ENCODE data around the gene PDCD10. TPM values are rescaled to one million over a fixed set of nuclear protein-coding genes. Genes with fewer than 3 reads are reported as not detected.

The PDCD10 gene
- total RNA-seq, 4 donors from 2014 or later = 53.6 to 95.4 (median 68.5) TPM

DNA sequence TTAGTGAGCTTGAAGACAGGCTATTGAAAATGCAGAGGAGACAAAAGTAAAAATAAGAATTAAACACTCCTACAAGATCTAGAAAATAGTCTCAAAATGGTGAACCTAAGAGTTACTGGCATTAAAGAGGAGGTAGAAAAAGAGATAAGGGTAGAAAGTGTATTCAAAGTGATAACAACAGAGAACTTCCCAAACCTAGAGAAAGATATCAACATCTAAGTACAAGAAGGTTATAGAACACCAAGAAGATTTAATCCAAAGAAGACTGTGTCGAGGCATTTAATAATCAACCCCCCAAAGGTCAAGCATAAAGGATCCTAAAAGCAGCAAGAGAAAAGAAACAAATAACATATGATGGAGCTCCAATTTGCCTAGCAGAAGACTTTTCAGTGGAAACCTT, 23.3 kb downstream of the PDCD10 start:
- Histone ChIP-seq H3K4me1 (no peaks in the 10 kb centered on the region), H3K27ac (no peak overlapping the region), H3K9me3 (no peaks in the 10 kb centered on the region), H3K4me3 (no peak overlapping the region), H3K36me3 (peaks cover 0 to 43% of the 10 kb centered on the region in 2 donors), H3K27me3 (no peaks in the 10 kb centered on the region)
- TF ChIP-seq, protein P1, sequence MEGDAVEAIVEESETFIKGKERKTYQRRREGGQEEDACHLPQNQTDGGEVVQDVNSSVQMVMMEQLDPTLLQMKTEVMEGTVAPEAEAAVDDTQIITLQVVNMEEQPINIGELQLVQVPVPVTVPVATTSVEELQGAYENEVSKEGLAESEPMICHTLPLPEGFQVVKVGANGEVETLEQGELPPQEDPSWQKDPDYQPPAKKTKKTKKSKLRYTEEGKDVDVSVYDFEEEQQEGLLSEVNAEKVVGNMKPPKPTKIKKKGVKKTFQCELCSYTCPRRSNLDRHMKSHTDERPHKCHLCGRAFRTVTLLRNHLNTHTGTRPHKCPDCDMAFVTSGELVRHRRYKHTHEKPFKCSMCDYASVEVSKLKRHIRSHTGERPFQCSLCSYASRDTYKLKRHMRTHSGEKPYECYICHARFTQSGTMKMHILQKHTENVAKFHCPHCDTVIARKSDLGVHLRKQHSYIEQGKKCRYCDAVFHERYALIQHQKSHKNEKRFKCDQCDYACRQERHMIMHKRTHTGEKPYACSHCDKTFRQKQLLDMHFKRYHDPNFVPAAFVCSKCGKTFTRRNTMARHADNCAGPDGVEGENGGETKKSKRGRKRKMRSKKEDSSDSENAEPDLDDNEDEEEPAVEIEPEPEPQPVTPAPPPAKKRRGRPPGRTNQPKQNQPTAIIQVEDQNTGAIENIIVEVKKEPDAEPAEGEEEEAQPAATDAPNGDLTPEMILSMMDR (IDR thresholded peaks at IDR 0.05) = no peak
- TF ChIP-seq POLR2A (IDR thresholded peaks at IDR 0.05) = no peak
- no peak for TF ChIP-seq POLR2AphosphoS5 (IDR thresholded peaks at IDR 0.05)
- no peak for TF ChIP-seq EP300 (IDR thresholded peaks at IDR 0.05)
- 88% methylated on average over 1 of the region's 1 CpG; no CpG with 5 or more reads in 1 of the 2 donors for WGBS, 2 donors (ENCODE audit: low coverage in 1 of 2)
- no peak for ATAC-seq

DNA sequence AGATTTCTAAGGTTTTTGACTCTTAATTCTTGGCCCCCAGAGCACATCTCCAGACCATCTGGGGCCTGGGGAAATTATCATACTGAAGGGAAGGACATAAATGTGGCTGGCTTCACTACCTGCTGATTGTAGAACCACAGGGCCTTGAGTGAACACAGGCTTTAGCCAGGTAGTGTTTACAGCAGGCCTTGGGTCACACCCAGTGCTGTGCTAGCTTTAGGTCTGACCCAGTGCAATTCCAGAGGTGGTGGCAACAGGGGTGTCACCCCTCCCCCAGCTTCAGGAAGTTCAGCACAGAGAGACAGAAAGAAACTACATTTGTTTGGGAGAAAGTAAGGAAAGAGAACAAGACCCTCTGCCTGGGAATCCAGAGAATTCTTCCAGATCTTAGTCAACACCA, 24.1 kb downstream of the PDCD10 start:
- TF ChIP-seq POLR2AphosphoS5 (IDR thresholded peaks at IDR 0.05) (no peak), EP300 (IDR thresholded peaks at IDR 0.05) (no peak), POLR2A (IDR thresholded peaks at IDR 0.05) (no peak)
- TF ChIP-seq, protein P1 (IDR thresholded peaks at IDR 0.05) = no peak
- Histone ChIP-seq H3K27me3 (no peaks in the 10 kb centered on the region), H3K27ac (no peak overlapping the region), H3K4me1 (peaks cover 0 to 5% (median 0%) of the 10 kb centered on the region in 3 donors), H3K9me3 (no peaks in the 10 kb centered on the region), H3K36me3 (peaks cover 0 to 42% of the 10 kb centered on the region in 2 donors), H3K4me3 (no peak overlapping the region)
- ATAC-seq = no peak

DNA sequence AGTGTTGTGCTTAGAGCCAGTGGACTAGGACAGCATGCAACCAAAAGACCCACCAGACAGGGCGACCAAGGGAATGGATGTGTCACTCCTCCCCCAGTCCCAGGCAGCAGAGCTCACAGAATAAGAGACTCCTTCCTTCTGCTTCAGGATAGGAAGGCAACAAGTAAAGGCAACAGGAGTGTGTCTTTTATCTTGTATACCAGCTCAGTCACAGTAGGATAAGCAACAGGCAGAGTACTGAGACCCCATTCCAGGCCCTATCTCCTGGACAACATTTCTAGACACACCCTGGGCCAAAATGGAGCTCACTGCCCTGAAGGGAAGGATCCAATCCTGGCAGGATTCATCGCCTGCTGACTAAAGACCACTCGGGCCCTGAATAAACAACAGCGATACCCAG, 25.0 kb downstream of the PDCD10 start:
- no peaks in the 10 kb centered on the region for H3K27me3 ChIP-seq
- H3K4me3 ChIP-seq = no peak overlapping the region
- 81% methylated on average over 3 of the region's 4 CpGs; no CpG with 5 or more reads in 1 of the 2 donors for WGBS, 2 donors (ENCODE audit: low coverage in 1 of 2)
- H3K36me3 ChIP-seq = peaks cover 0 to 40% of the 10 kb centered on the region in 2 donors
- H3K9me3 ChIP-seq = no peaks in the 10 kb centered on the region
- ATAC-seq = no peak
- peaks cover 0 to 5% (median 0%) of the 10 kb centered on the region in 3 donors for H3K4me1 ChIP-seq
- TF ChIP-seq, protein P1 (IDR thresholded peaks at IDR 0.05) = no peak
- TF ChIP-seq POLR2AphosphoS5 (IDR thresholded peaks at IDR 0.05) (no peak), POLR2A (IDR thresholded peaks at IDR 0.05) (no peak), EP300 (IDR thresholded peaks at IDR 0.05) (no peak)
- no peak overlapping the region for H3K27ac ChIP-seq

DNA sequence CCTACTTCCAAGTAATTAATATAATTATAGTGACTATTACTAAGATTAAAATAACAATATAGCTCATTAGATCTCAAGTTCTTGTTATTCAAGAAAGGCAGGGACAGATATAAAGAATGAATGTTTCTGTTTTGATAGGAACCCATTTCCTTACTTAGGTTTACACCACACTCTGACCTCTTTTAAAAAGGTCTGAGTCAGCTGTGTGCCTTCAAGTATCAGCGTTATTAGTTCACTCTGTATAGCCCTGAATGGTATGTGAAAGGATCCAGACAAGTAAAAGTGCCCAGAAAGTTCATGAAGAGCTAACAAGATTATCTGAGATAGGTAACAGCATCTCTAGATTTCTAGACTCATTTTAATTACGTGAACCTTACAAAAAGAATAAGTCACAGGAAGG, 28.9 kb downstream of the PDCD10 start:
- no peak overlapping the region for H3K4me3 ChIP-seq
- H3K27me3 ChIP-seq = no peaks in the 10 kb centered on the region
- ATAC-seq = no peak
- peaks cover 0 to 56% of the 10 kb centered on the region in 2 donors for H3K36me3 ChIP-seq
- TF ChIP-seq POLR2AphosphoS5 (IDR thresholded peaks at IDR 0.05) (no peak), EP300 (IDR thresholded peaks at IDR 0.05) (no peak), POLR2A (IDR thresholded peaks at IDR 0.05) (no peak)
- TF ChIP-seq, protein P1 (IDR thresholded peaks at IDR 0.05) = no peak
- no peaks in the 10 kb centered on the region for H3K9me3 ChIP-seq
- WGBS, 2 donors (ENCODE audit: low coverage in 1 of 2) = 55 to 75% methylated on average over 2 of the region's 2 CpGs
- H3K27ac ChIP-seq = no peak overlapping the region
- peaks cover 0 to 5% (median 0%) of the 10 kb centered on the region in 3 donors for H3K4me1 ChIP-seq

DNA sequence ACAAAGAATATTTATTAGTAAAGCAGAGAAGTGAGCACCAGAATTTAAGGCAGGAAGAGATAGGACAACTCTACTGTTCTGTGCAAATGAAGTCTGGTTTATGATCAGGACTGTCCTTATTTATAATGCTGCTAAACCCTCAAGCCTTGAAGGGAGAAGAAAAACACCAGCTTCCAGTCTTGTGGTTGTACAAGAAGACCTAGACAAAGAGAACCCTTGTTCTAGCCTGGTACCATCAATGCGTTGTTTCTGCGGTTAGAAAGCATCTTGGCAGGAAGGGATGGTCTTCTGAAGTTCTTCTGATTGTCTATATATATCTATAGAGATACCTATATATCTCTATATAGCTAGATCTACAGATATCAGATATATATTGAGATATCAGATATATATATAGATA, 33.8 kb downstream of the PDCD10 start:
- TF ChIP-seq POLR2A (IDR thresholded peaks at IDR 0.05) (no peak), EP300 (IDR thresholded peaks at IDR 0.05) (no peak), POLR2AphosphoS5 (IDR thresholded peaks at IDR 0.05) (no peak)
- TF ChIP-seq, protein P1 (IDR thresholded peaks at IDR 0.05) = no peak
- peaks cover 0 to 2% (median 0%) of the 10 kb centered on the region in 3 donors for H3K4me1 ChIP-seq
- 91 to 100% methylated on average over 2 of the region's 2 CpGs for WGBS, 2 donors (ENCODE audit: low coverage in 1 of 2)
- no peaks in the 10 kb centered on the region for H3K9me3 ChIP-seq
- H3K4me3 ChIP-seq = no peak overlapping the region
- peaks cover 3 to 35% of the 10 kb centered on the region in 2 donors for H3K36me3 ChIP-seq
- no peaks in the 10 kb centered on the region for H3K27me3 ChIP-seq
- no peak for ATAC-seq
- no peak overlapping the region for H3K27ac ChIP-seq
